Measurements from ENCODE around the gene SPDYC. TPM values are rescaled to one million over a fixed set of nuclear protein-coding genes. Genes with fewer than 3 reads are reported as not detected.

SPDYC gene
- total and polyA plus RNA-seq, 12 donors, result not detected

- intact Hi-C loops (cut with DNase I), result loop anchor here in 3 of 10 donors (5.0 kb wide), 3 partner anchors 42 to 112 kb away; partner anchors contain the start of genes CDCA5 (in 2 of the 3), ZFPL1 (in 2 of the 3), ARL2 (in 1 of the 3) and SNX15 (in 1 of the 3)
- no peak overlapping the region for H3K4me3 ChIP-seq
- H3K27me3 ChIP-seq, result no peaks in the 10 kb centered on the region
- WGBS, 2 donors, result 88 to 92% methylated on average over 5 of the region's 5 CpGs
- no peak overlapping the region for H3K27ac ChIP-seq
- ATAC-seq, result no peak
- peaks cover 3 to 34% (median 24%) of the 10 kb centered on the region in 9 donors for H3K4me1 ChIP-seq
- no peak for TF ChIP-seq CTCF (IDR thresholded peaks at IDR 0.05)
- peaks cover 3 to 76% (median 61%) of the 10 kb centered on the region in 9 donors for H3K36me3 ChIP-seq
- no peaks in the 10 kb centered on the region for H3K9me3 ChIP-seq
- no peak for DNase-seq
Measured at GRCh38 chr11:65124480-65125196, 45.4 kb upstream of the SPDYC start.

- Histone ChIP-seq H3K36me3 (peaks cover 7 to 76% (median 61%) of the 10 kb centered on the region in 9 donors), H3K4me3 (no peak overlapping the region), H3K4me1 (peaks cover 3 to 28% (median 21%) of the 10 kb centered on the region in 9 donors), H3K27ac (no peak overlapping the region), H3K27me3 (no peaks in the 10 kb centered on the region), H3K9me3 (no peaks in the 10 kb centered on the region)
- TF ChIP-seq CTCF (IDR thresholded peaks at IDR 0.05), result no peak
- intact Hi-C loops (cut with DNase I), result no loop called here
- WGBS, 2 donors, result 89 to 90% methylated on average over 12 of the region's 12 CpGs
- no peak for ATAC-seq
- no peak for DNase-seq
Measured at GRCh38 chr11:65125197-65126056, 44.6 kb upstream of the SPDYC start.

GRCh38 chr11:65126624-65127274 lies 43.3 kb upstream of the SPDYC start:
- no peaks in the 10 kb centered on the region for H3K27me3 ChIP-seq
- no peak overlapping the region for H3K4me3 ChIP-seq
- no peak for TF ChIP-seq CTCF (IDR thresholded peaks at IDR 0.05)
- H3K36me3 ChIP-seq, result peaks cover 7 to 80% (median 69%) of the 10 kb centered on the region in 9 donors
- DNase-seq (no peak), ATAC-seq (no peak)
- no peak overlapping the region for H3K27ac ChIP-seq
- no peaks in the 10 kb centered on the region for H3K9me3 ChIP-seq
- intact Hi-C loops (cut with DNase I), result no loop called here
- H3K4me1 ChIP-seq, result peaks cover 0 to 17% (median 11%) of the 10 kb centered on the region in 9 donors
- 77 to 80% methylated on average over 6 of the region's 6 CpGs for WGBS, 2 donors
